GM12801 (cell line): ENCODE results near the gene ATP11A.

Source experiments
- CTCF ChIP-seq: IDR thresholded peaks from one replicate; pipeline ENCODE4 v1.5.1; 2011; ENCODE audit warnings: control low read depth; ENCODE audit not compliant: insufficient read length; ENCODE audit errors: extremely low read depth

Gene ATP11A

GRCh38 chr13:112755331-112755730 lies 65.5 kb downstream of the ATP11A start:
- no peak for TF ChIP-seq CTCF

GRCh38 chr13:112756081-112756480 lies 66.2 kb downstream of the ATP11A start:
- TF ChIP-seq CTCF, result no peak

GRCh38 chr13:112756511-112756966 lies 66.7 kb downstream of the ATP11A start:
- no peak for TF ChIP-seq CTCF

- TF ChIP-seq CTCF, result no peak
Measured at GRCh38 chr13:112756967-112757758, 67.3 kb downstream of the ATP11A start.

- TF ChIP-seq CTCF, result no peak
Measured at GRCh38 chr13:112757759-112758086, 67.9 kb downstream of the ATP11A start.

GRCh38 chr13:112759053-112759452 lies 69.2 kb downstream of the ATP11A start:
- no peak for TF ChIP-seq CTCF

GRCh38 chr13:112759827-112760226 lies 70.0 kb downstream of the ATP11A start:
- TF ChIP-seq CTCF, result no peak

- TF ChIP-seq CTCF, result no peak
Measured at GRCh38 chr13:112760435-112760834, 70.6 kb downstream of the ATP11A start.
